GM21390 (cell line): ENCODE results near the gene TMEM145.
"Not testable (repeated sequence)": the region's sequence is repeated elsewhere in the genome, so short reads cannot be mapped to it uniquely, and the experiment has no call there.

Experiments used
- ATAC-seq: cut with Tn5 transposase; IDR thresholded peaks from one replicate; pipeline ENCODE4 v1.9.1; 2021; ENCODE audit not compliant: unreplicated experiment

The TMEM145 gene

GRCh38 chr19:42333975-42334696 is 21.0 kb downstream of the TMEM145 start:
- no peak for ATAC-seq

GRCh38 chr19:42334697-42335373 is 21.7 kb downstream of the TMEM145 start:
- no peak for ATAC-seq

GRCh38 chr19:42335374-42335936 is 22.3 kb downstream of the TMEM145 start:
- no peak for ATAC-seq

GRCh38 chr19:42335971-42336370 is 22.9 kb downstream of the TMEM145 start:
- no peak for ATAC-seq

DNA sequence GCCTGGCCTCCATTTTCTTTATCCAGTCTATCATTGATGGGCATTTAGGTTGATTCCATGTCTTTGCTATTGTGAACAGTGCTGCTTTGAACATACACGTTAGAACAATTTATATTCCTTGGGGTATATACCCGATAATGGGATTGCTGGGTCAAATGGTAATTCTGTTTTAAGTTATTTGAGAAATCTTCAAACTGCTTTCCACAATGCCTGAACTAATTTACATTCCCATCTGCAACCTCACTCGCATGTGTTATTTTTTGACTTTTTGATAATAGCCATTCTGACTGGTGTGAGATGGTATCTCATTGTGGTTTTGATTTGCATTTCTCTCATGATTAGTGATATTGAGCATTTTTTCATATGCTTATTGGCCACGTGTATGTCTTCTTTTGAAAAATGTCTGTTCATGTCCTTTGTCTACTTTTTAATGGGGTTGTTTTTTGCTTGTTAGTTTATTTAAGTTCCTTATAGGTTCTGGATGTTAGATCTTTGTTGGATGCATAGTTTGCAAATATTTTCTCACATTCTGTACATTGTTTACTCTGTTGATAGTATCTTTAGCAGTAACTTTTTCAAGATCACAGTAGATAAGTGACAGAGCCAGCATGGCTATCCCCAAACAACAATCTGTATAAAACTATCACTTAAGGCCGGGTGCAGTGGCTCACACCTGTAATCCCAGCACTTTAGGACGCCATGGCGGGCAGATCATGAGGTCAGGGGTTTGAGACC is 26.2 kb downstream of the TMEM145 start:
- ATAC-seq: not testable (repeated sequence)

DNA sequence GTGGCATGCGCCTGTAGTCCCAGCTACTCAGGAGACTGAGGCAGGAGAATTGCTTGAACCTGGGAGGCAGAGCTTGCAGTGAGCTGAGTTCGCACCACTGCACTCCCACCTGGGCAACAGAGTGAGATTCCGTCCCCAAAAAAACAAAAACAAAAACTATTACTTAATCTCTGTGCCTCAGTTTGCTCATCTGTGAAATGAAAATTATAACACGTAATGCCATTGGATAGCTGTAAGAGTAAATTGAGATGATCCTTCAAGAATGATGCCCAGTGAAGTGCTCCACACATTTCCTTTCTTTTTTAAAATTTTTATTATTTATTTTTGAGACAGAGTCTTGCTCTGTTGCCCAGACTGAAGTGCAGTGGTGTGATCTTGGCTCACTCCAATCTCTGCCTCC is 26.8 kb downstream of the TMEM145 start:
- not testable (repeated sequence) for ATAC-seq

- no peak for ATAC-seq
Observed at GRCh38 chr19:42343344-42344110, 30.4 kb downstream of the TMEM145 start.

DNA sequence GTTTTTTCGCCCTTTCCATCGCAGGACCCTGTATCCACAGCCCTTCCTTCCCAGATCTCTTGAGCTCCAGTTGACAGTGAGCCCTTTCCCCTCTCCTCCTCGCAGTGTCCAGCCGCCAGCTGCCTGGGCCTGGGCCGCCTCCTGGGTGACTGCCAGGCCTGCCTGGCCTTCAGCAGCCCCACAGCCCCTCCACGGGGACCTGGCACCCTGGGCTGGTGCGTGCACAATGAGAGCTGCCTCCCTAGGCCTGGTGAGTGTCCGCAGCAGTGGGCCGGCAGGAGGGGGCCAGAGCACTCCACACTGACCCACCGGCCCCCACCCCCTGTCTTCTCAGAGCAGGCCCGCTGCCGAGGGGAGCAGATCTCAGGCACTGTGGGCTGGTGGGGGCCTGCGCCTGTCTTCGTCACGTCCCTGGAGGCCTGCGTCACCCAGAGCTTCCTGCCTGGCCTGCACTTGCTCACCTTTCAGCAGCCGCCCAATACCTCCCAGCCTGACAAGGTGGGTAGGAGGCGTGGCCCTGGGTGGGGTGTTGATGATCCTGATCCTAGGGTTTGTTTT is 31.3 kb downstream of the TMEM145 start:
- no peak for ATAC-seq

DNA sequence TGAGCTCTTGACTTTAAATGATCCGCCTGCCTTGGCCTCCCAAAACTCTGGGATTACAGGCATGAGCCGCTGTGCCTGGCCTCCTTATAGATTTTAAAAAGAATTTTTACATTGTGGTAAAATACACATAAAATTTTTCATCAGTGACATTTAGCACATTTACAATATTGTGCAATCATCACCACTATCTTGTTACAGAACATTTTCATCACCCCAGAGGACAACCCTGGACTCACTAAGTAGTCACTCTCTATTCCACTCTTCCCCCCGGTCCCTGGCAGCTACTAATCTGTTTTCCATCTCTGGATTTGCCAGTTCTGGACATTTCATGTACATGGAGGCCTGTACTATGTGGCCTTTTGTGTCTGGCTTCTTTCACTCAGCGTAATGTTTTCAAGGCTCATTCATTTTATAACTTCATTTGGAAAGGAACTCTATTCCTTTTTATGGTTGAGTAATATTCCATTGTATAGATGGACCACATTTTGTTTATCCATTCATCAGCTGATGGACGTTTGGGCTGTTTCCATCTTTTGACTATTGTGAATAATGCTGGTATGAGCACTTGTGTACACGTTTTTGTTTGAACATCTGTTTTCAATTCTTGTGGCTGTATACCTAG is 32.2 kb downstream of the TMEM145 start:
- ATAC-seq: no peak

- no peak for ATAC-seq
Observed at GRCh38 chr19:42348211-42348610, 35.1 kb downstream of the TMEM145 start.

DNA sequence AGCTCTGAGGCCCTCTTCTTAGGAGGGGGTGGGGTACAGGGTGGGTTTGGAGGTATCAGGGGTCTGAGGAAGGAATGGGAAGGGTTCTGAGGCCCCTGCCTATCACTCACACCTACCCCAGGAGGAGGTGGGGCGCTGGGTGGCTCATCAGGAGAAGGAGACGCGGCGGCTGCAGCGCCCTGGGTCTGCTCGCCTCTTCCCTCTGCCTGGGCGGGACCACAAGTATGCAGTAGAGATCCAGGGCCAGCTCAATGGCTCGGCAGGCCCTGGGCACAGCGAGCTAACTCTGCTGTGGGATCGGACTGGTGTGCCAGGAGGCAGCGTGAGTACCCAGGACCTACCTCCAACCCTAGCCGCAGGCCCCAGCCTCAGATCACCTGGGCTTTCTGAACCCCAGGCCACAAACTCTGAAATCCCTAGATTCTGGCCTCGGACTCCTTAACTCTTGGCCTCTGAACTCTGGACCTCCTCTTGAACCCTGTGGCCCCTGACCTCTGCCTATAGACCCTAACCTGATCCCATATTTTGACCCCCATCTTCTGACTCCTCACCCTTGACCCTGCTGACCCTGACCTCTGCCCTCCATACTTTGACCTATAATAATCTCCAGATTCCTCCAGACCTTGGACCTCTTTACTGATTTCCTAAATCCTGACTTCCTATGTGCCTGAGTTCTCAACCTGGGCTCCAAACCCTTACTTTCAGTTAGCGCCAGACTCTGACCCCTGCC is 36.4 kb downstream of the TMEM145 start:
- ATAC-seq: no peak

- ATAC-seq: no peak
Observed at GRCh38 chr19:42350417-42350816, 37.3 kb downstream of the TMEM145 start.

DNA sequence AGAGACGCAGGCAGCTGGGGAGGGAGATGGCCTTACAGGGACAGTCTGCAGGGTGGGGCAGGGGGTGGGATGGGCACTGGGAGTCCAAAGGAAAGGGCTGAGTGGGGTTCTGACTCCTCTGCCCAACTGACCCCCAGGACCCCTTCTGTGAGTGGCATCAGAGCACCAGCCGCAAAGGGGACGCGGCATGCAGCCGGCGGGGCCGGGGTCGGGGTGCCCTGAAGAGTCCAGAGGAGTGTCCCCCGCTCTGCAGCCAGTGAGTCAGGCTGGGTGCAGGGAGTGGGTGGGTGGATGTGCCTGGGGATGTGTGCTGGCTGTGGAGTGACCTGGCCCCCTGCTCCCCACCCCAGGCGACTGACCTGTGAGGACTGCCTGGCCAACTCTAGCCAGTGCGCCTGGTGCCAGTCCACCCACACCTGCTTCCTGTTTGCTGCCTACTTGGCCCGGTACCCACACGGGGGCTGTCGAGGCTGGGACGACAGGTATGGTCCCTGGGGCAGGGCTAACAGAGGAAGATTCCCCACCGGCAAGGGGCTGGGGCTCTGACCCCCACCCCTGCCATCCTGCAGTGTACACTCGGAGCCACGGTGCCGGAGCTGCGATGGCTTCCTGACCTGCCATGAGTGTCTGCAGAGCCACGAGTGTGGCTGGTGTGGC is 38.1 kb downstream of the TMEM145 start:
- ATAC-seq: no peak

DNA sequence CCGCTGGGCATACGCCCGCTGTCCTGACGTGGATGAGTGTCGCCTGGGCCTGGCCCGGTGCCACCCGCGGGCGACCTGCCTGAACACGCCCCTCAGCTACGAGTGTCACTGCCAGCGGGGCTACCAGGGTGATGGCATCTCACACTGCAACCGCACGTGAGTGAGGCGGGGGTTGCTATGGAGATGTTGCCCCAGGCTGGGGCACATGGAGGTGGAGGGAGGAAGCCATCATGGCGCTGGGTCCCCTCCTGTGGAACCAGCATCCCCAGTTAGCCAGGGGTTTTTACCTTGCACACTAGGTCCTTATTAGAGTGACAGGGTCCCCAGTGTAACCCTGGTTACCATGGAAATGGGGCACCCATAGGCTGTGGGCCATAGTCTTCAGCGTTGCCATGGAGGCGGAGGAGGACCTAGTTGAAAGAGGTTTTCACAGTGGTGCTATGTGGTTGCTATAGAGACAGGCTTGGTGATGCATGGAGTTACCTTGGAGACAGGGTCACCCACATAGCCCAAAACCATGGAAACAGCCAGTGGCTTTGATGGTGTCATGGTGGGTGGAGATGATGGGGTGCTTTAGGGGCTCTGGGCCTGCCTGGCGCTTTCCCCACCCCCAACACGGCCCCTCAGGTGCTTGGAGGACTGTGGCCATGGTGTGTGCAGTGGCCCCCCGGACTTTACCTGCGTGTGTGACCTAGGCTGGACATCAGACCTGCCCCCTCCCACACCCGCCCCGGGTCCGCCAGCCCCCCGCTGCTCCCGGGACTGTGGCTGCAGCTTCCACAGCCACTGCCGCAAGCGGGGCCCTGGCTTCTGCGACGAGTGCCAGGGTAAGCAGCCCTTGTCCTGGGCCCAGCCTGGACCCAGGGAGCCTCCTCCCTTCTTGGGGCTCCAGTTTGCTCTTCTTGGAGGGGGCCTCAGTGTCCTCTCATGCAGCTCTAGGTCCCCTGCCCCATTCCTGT is 39.5 kb downstream of the TMEM145 start:
- no peak for ATAC-seq

DNA sequence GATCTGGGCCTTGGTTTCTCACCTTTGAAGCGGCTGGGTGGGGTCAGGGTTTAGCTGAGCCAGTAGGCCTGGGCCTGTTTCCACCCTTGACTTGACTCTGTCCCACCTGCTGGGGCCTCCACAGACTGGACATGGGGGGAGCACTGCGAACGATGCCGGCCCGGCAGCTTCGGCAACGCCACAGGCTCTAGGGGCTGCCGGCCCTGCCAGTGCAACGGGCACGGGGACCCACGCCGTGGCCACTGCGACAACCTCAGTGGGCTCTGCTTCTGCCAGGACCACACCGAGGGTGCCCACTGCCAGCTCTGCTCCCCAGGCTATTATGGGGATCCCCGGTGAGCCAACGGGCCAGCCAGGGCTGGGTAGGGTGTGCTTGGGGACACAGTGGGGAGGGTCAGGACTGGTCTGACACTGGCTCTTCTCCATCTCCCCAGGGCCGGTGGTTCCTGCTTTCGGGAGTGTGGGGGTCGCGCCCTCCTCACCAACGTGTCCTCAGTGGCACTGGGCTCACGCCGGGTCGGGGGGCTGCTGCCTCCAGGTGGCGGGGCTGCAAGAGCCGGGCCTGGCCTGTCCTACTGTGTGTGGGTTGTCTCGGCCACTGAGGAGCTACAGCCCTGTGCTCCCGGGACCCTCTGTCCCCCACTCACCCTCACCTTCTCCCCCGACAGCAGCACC is 40.4 kb downstream of the TMEM145 start:
- ATAC-seq: no peak

GRCh38 chr19:42355896-42356295 is 42.8 kb downstream of the TMEM145 start:
- ATAC-seq: no peak

DNA sequence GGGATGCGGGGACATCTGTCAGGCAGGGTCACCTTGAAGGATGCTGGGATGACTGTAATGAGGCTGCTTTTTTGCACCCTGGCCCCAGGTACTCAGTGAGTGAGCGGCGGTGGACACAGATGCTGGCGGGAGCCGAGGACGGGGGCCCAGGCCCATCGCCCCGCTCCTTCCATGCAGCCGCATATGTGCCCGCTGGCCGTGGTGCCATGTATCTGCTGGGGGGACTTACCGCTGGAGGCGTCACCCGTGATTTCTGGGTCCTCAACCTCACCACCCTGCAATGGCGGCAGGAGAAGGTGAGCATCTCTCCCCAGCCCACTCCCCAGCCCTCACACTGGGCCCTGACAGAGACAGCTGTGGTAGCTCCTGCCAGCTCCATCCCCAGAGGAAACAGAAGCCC is 43.6 kb downstream of the TMEM145 start:
- ATAC-seq: no peak
